ENCODE measurements around the gene DOK6. TPM values are rescaled to one million over a fixed set of nuclear protein-coding genes. Genes with fewer than 3 reads are reported as not detected.

DOK6 gene
- total RNA-seq, 1 donor from 2014 or later = 0.04 TPM

GRCh38 chr18:69556228-69556627 lies 155.5 kb downstream of the DOK6 start:
- ATAC-seq = no peak

GRCh38 chr18:69557282-69557681 lies 156.6 kb downstream of the DOK6 start:
- no peak for ATAC-seq

DNA sequence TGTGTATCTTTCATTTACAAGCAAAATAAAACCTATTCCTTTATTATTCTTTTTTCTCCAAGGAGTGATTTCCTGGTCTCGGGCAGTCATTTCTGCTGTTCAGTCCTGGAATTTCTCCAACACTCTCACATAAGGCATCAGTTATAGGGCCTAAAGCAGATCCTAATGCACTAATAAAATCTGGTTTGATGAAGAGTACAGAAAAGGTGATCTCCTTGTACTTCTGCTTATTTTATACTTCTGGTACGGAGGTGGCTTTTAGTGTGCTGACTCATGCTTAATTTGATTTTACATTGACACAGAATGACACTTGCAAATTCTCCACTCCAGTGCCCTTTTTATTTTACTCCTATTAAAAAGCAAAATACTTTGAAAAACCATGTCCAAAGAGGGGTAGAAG lies 157.4 kb downstream of the DOK6 start:
- ATAC-seq = no peak

DNA sequence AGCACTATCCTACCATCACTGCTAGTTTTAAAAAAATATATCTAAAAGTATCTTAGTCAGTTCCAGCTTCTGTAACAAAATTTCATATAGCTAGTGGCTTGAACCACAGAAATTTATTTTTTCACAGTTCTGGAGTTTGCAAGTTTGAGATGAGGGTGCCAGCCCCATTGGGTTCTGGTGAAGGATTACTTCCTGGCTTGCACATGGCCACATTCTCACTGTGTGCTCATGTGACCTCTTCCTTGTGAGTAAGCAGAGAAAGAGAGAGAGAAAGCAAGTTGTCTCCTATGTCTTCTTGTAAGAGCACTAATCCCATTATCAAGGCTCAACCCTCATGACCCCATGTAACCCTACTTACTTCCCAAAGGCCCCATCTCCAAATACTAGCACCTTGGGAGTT lies 158.9 kb downstream of the DOK6 start:
- ATAC-seq = no peak

DNA sequence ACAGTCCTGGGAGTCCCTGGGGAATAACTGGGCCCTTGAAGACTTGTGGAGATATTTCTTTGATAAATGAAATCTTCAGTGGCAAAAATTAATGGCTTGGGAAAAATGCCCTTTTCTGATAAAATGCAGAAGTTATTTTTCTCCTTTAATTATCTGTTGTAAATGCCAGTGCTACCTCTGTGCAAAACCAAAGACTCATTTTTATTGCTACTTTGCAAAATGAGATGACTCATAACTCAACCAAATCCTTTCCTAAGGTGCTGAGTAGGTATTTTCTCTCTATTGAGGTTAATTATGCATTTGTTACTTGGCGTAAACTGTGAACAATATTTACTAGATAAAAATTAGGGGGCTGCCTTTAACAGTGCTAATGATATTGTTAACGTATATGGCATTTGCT lies 163.9 kb downstream of the DOK6 start:
- no peak for ATAC-seq

DNA sequence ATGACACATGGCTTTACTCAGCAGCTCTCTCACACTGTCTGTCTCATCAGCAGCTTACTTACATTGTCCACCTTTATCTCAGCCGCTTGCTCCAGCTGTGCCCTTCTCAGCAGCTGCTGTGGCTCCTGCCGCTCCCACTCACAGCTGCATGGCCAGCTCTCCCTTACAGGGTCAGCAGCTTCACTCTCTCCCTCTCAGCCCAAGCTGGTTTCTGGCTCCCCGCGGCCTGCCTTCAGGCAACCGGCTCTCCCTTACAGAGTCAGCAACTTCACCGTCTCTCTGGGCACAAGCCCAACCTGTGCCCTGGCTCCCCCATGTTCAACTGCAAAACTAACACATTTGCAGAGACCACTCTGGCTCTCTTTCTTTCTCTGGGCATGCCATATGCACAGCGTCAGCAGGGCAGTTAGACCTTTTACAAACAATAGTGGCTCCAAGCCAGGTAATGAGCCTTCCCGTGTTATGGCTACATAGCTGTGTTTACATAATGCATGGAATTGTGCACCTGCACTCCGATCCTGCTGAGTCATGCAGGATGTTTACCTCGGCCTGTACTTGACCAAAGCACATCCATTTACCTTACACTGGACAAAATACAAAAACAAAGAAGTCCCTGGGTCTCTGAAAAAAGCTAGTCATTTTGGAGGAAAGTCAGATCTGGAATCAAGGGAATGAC lies 167.3 kb downstream of the DOK6 start:
- ATAC-seq = no peak

DNA sequence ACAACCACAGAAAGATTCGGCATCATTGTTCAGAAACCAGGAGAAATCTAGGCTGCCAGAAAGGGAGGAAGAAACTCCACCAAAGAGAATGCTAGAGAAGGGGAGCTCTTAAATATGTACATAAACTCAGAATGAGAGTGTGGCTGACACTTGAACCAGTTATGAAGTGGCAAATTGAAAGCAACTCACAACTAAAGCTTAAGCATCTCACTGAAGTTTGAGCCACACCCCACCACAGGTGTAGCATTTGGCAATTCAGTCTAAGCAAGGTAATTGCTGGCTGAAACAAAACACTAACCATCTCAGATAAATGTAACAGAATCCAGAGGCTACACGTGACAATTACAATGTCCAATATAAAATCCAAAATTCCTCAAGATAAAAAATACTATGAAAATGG lies 168.4 kb downstream of the DOK6 start:
- no peak for ATAC-seq

- ATAC-seq = no peak
Measured at GRCh38 chr18:69574401-69574800, 173.7 kb downstream of the DOK6 start.

DNA sequence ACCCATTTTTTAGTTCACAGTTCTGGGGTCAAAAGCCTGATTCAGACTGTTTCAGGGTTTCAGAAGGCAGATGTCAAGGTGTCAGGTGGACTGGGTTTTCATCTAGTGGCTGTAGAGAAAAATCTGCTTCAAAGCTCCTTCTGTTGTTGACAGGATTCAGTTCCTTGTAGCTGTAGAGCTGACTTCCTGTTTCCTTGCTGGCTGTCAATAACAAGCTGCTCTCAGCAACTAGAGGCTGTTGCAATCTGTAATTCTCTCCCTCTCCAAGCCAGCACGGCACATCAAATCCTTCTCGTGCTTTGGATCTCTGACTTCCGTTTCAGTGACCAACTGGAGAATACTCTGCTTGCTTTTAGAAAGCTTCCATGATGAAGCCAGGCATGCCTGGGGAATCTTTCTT lies 179.4 kb downstream of the DOK6 start:
- no peak for ATAC-seq

DNA sequence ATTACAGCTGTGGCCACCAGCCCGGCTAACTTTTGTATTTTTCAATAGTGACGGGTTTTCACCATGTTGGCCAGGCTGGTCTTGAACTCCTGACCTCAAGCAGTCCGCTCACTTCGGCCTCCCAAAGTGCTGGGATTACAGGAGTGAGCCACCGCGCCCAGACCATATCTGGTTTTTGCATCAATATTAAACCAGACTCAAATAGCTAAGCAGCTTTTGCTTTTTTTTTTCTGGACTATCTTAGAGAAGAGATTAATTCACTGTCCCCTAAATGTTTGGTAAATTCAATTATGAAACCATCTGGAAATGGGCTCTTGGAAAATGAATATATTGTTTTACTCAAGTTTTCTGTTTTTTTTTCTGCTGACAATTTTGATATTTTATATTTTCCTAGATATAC lies 183.7 kb downstream of the DOK6 start:
- no peak for ATAC-seq

DNA sequence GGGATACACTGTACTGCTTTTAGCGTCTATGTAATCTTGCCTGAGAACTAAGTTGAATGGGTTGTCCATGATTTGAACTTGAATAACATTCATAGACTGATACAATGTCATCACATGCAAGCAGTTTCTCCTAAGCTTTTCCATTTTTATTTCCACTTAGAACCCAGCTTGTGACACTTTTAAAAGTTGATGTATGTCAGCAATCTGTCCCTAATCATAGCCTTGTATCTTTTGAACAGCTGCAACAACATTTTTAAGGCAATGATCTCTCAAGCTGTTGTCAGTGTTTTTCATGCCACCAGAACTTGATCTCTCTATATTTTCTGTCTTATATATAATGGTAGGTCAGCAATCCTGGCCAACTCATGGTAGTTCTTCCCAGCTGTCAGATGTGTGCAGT lies 185.0 kb downstream of the DOK6 start:
- no peak for ATAC-seq

- no peak for ATAC-seq
Measured at GRCh38 chr18:69586537-69586936, 185.8 kb downstream of the DOK6 start.

DNA sequence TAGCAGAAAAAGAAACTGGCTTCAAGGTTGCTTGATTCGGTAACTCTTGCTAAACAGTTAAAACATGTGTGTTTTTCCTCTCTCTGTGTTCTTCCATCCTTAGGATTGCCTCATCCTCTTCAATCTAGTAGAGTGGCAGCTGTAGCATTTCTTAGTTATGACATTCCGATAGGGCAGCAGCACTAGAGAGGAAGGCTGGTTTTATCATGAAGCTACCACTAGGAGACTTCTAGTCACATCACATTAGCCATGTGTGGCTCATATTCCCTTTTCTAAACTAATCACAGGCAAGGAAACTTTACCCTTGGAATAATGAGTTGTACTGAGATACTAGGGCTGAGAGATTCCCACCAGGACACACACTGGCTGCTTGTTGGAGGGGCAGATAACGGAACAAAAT lies 187.6 kb downstream of the DOK6 start:
- no peak for ATAC-seq

- no peak for ATAC-seq
Measured at GRCh38 chr18:69590150-69590549, 189.5 kb downstream of the DOK6 start.

GRCh38 chr18:69596345-69596744 lies 195.7 kb downstream of the DOK6 start:
- ATAC-seq = no peak

DNA sequence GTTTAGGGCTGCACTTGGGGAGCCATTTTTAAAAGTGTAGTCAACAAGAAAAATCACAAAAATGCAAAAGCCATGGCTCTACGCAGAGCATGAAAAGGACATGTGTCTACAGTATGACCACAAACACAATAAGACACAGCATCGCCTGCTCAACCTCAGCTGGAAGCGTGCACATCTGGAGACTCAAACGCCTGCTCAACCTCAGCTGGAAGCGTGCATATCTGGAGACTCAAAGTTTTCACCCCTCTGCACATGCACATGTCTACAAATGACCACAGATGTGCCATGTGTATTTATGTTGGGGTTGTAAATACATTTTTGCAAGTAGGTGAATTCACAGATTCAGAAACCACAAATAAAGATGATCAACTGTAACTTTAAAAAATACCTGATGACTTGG lies 196.9 kb downstream of the DOK6 start:
- ATAC-seq = no peak

- no peak for ATAC-seq
Measured at GRCh38 chr18:69599377-69599776, 198.7 kb downstream of the DOK6 start.

- no peak for ATAC-seq
Measured at GRCh38 chr18:69612242-69612641, 211.6 kb downstream of the DOK6 start.

DNA sequence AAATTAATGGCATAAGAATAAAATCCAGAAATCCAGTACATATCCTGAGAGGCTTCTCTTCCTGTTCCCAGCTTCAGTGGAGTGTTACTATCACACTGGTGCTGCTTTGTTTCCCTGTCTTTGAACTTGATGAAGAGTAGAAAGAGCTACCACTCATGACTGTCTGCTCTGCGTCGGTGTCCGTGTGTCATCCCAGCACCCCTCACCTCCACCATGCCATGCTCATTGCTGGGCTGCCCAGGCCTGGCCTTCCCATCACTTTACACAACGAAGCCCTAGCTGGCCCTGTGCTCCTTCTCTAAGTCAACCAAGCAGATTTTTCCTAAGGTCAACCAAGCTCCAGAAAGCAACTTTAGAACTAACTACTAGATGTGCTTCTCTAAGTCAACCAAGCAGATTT lies 215.4 kb downstream of the DOK6 start:
- ATAC-seq = no peak

DNA sequence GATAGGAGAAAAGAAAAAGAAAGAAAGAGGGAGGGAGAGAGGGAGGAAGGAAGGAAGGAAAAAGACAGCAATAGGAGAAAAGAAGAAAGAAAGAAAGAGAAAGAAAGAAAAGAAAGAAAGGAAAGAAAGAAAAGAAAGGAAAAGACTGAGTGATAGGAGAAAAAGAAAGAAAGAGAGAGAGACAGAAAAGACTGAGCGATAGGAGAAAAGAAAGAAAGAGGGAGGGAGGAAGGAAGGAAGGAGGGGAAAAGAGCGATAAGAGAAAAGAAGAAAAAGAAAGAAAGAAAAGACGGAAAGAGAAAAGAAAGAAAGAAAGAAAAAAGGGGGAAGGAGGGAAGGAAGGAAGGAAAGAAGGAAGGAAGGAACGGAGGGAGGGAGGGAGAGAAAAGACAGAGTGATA lies 216.7 kb downstream of the DOK6 start:
- no peak for ATAC-seq

DNA sequence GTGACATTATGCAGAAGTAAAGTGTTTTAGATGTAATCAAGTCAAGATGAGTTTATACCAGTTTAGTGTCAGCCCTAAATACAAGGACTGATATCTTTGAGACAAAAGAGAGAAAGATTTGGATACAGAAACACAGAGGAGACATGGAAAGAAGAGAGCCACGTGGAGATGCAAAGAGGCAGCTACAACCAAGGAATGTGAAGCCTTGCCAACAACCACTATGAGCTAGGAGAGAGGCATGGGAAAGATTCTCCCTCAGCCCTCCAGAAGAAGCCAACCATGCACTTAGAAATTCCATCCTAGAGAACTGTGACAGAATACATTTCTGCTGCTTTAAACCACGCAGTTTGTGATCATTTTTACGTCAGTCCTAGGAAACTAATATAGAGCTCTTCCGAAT lies 217.2 kb downstream of the DOK6 start:
- no peak for ATAC-seq

DNA sequence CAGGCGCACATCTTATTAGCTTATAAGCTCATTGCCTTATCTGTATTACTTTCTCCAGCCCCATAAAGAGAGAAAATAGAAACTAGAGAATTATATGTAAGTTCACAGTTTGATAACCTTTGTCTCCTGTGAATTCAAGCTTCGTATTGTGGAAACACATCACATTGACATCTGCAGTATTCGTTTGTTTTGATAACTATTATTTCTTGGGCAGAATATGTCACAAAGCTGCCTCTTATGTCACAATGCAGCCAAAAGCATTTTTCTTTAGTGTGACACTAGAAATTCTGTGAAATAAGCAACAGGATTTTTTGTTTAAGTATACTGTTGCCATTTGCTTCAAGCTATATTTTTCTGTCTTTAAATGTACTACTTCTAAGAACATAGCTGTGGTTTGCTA lies 221.5 kb downstream of the DOK6 start:
- ATAC-seq = no peak

- ATAC-seq = no peak
Measured at GRCh38 chr18:69622961-69623360, 222.3 kb downstream of the DOK6 start.

- ATAC-seq = no peak
Measured at GRCh38 chr18:69626171-69626570, 225.5 kb downstream of the DOK6 start.

GRCh38 chr18:69626643-69627242 lies 226.1 kb downstream of the DOK6 start:
- ATAC-seq = no peak
